Skeletal muscle satellite cell (primary cell): ENCODE measurements around the gene LIPE. TPM values are rescaled to one million over a fixed set of nuclear protein-coding genes. Genes with fewer than 3 reads are reported as not detected.

Experiments used
- H3K27me3 ChIP-seq: 2 replicates; pipeline ENCODE4 v1.7.0; 2013; ENCODE audit warnings: low read length; ENCODE audit not compliant: control insufficient read depth, insufficient read depth
- H3K36me3 ChIP-seq: 2 replicates; pipeline ENCODE4 v1.7.0; 2013; ENCODE audit warnings: mild to moderate bottlenecking, control low read depth, low read length; ENCODE audit not compliant: insufficient read depth
- H3K4me1 ChIP-seq: 2 replicates; pipeline ENCODE4 v1.7.0; 2013; ENCODE audit warnings: low read length; ENCODE audit not compliant: control insufficient read depth, insufficient read depth
- H3K4me2 ChIP-seq: 2 replicates; pipeline ENCODE4 v1.7.0; 2013; ENCODE audit warnings: mild to moderate bottlenecking, low read length
- H3K4me3 ChIP-seq: 2 replicates; pipeline ENCODE4 v1.7.0; 2013; ENCODE audit warnings: low read length
- H3K9ac ChIP-seq: 2 replicates; pipeline ENCODE4 v1.7.0; 2013; ENCODE audit warnings: mild to moderate bottlenecking, low read depth, low read length, moderate library complexity
- H3K9me3 ChIP-seq: replicated peaks from 2 replicates; pipeline ENCODE4 v1.7.0; 2013; ENCODE audit warnings: mild to moderate bottlenecking, control low read depth, low read length
- total RNA-seq: library from RNA; depleted of rRNA; stranded (reverse); fragments of >200 nt; gene quantifications from 2 replicates; pipeline ENCODE4 v1.2.3, GENCODE V29; 2012; rRNA removed

LIPE gene
- total RNA-seq, result 1.5 TPM in 2 replicates

GRCh38 chr19:42427313-42427712 is at the start of gene LIPE:
Gene LIPE, minus strand, starts transcription at chr19:42427388. Its CDS starts 239 bp downstream, at chr19:42427149.
- no peaks in the 10 kb centered on the region for H3K27me3 ChIP-seq
- H3K9me3 ChIP-seq, result no peaks in the 10 kb centered on the region
- no peak within 1 kb of the TSS for H3K4me2 ChIP-seq
- H3K36me3 ChIP-seq, result no peaks in the 10 kb centered on the region
- H3K9ac ChIP-seq, result no peak within 1 kb of the TSS
- H3K4me3 ChIP-seq, result no peak within 1 kb of the TSS
- peaks cover 15% of the 10 kb centered on the region for H3K4me1 ChIP-seq

- peaks cover 34% of the 10 kb centered on the region for H3K27me3 ChIP-seq
- no peaks in the 10 kb centered on the region for H3K9me3 ChIP-seq
- H3K4me1 ChIP-seq, result peaks cover 7% of the 10 kb centered on the region
- no peak overlapping the region for H3K4me3 ChIP-seq
- no peak overlapping the region for H3K4me2 ChIP-seq
- H3K36me3 ChIP-seq, result no peaks in the 10 kb centered on the region
- no peak overlapping the region for H3K9ac ChIP-seq
Measured at GRCh38 chr19:42475366-42475765, 48.2 kb upstream of the LIPE start.

- Histone ChIP-seq H3K9me3 (no peaks in the 10 kb centered on the region), H3K4me2 (no peak overlapping the region)
Measured at GRCh38 chr19:42474743-42475142, 47.6 kb upstream of the LIPE start.

GRCh38 chr19:42473686-42474085 is 46.5 kb upstream of the LIPE start:
- no peak overlapping the region for H3K4me3 ChIP-seq
- no peak overlapping the region for H3K4me2 ChIP-seq
- H3K36me3 ChIP-seq, result no peaks in the 10 kb centered on the region
- H3K4me1 ChIP-seq, result peaks cover 7% of the 10 kb centered on the region
- peaks cover 34% of the 10 kb centered on the region for H3K27me3 ChIP-seq
- no peak overlapping the region for H3K9ac ChIP-seq
- H3K9me3 ChIP-seq, result no peaks in the 10 kb centered on the region

More at GRCh38 chr19:42474743-42475142, 47.6 kb upstream of the LIPE start:
- Histone ChIP-seq H3K4me1 (peaks cover 7% of the 10 kb centered on the region), H3K9ac (no peak overlapping the region), H3K27me3 (peaks cover 34% of the 10 kb centered on the region), H3K36me3 (no peaks in the 10 kb centered on the region), H3K4me3 (no peak overlapping the region)

GRCh38 chr19:42472402-42473147 is 45.4 kb upstream of the LIPE start:
- Histone ChIP-seq H3K4me2 (no peak overlapping the region), H3K4me3 (no peak overlapping the region), H3K4me1 (peaks cover 11% of the 10 kb centered on the region), H3K27me3 (peaks cover 34% of the 10 kb centered on the region), H3K9ac (no peak overlapping the region), H3K36me3 (no peaks in the 10 kb centered on the region), H3K9me3 (no peaks in the 10 kb centered on the region)

- Histone ChIP-seq H3K4me3 (no peak overlapping the region), H3K4me2 (no peak overlapping the region), H3K9ac (no peak overlapping the region), H3K27me3 (peaks cover 34% of the 10 kb centered on the region), H3K36me3 (no peaks in the 10 kb centered on the region), H3K4me1 (peaks cover 19% of the 10 kb centered on the region), H3K9me3 (no peaks in the 10 kb centered on the region)
Measured at GRCh38 chr19:42471554-42472249, 44.5 kb upstream of the LIPE start.

GRCh38 chr19:42469311-42470235 is 42.4 kb upstream of the LIPE start:
- Histone ChIP-seq H3K4me1 (peaks cover 25% of the 10 kb centered on the region), H3K9me3 (no peaks in the 10 kb centered on the region), H3K27me3 (peaks cover 21% of the 10 kb centered on the region), H3K4me2 (no peak overlapping the region), H3K4me3 (no peak overlapping the region), H3K36me3 (no peaks in the 10 kb centered on the region), H3K9ac (no peak overlapping the region)

- peak overlapping the region; percentile 10 for H3K4me2 ChIP-seq
- H3K4me3 ChIP-seq, result no peak overlapping the region
- H3K9me3 ChIP-seq, result no peaks in the 10 kb centered on the region
- peaks cover 25% of the 10 kb centered on the region for H3K4me1 ChIP-seq
- H3K36me3 ChIP-seq, result no peaks in the 10 kb centered on the region
- H3K9ac ChIP-seq, result no peak overlapping the region
- H3K27me3 ChIP-seq, result peaks cover 14% of the 10 kb centered on the region
Measured at GRCh38 chr19:42468273-42468796, 41.1 kb upstream of the LIPE start.

GRCh38 chr19:42467183-42467760 is 40.1 kb upstream of the LIPE start:
- Histone ChIP-seq H3K4me3 (no peak overlapping the region), H3K27me3 (peaks cover 6% of the 10 kb centered on the region), H3K9me3 (no peaks in the 10 kb centered on the region), H3K4me1 (peaks cover 25% of the 10 kb centered on the region), H3K36me3 (no peaks in the 10 kb centered on the region), H3K9ac (no peak overlapping the region), H3K4me2 (no peak overlapping the region)

GRCh38 chr19:42466521-42467182 is 39.5 kb upstream of the LIPE start:
- Histone ChIP-seq H3K9me3 (no peaks in the 10 kb centered on the region), H3K36me3 (no peaks in the 10 kb centered on the region), H3K4me2 (no peak overlapping the region), H3K4me1 (peaks cover 19% of the 10 kb centered on the region), H3K4me3 (no peak overlapping the region), H3K9ac (no peak overlapping the region), H3K27me3 (peaks cover 6% of the 10 kb centered on the region)
